Measurements from ENCODE around the gene PCDHB3.
"Not testable (repeated sequence)": the region's sequence is repeated elsewhere in the genome, so short reads cannot be mapped to it uniquely, and the experiment has no call there.

Gene PCDHB3

DNA sequence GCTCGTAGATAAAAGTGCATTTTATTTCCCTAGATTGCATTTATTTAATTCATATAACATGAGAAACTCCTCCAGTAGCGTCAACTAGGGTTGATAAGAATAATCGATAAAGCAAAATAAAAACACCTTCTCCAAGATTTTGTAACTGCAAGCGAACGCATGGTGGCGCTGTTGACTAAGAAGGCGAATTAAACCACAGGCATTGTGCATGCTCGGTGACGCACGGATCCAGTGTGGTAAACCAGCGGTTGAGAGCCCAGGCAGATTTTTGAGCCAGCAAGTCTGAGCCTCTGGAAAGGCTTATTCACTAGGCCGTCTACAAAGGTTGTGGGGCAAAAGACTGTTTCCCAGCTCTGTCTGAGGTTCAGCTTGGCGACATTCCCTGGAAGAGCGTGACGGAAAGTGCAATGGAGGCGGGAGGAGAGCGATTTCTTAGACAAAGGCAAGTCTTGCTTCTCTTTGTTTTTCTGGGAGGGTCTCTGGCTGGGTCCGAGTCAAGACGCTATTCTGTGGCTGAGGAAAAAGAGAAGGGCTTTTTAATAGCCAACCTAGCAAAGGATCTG, at the start of gene PCDHB3:
PCDHB3 (plus strand) TSS at position 231 of the 563 bp plus-strand sequence; CDS start at position 408, 177 bp downstream.
- DNase-seq (ENCODE audit: low read depth in 2 of 2), result peak; percentile 21 to 37

DNA sequence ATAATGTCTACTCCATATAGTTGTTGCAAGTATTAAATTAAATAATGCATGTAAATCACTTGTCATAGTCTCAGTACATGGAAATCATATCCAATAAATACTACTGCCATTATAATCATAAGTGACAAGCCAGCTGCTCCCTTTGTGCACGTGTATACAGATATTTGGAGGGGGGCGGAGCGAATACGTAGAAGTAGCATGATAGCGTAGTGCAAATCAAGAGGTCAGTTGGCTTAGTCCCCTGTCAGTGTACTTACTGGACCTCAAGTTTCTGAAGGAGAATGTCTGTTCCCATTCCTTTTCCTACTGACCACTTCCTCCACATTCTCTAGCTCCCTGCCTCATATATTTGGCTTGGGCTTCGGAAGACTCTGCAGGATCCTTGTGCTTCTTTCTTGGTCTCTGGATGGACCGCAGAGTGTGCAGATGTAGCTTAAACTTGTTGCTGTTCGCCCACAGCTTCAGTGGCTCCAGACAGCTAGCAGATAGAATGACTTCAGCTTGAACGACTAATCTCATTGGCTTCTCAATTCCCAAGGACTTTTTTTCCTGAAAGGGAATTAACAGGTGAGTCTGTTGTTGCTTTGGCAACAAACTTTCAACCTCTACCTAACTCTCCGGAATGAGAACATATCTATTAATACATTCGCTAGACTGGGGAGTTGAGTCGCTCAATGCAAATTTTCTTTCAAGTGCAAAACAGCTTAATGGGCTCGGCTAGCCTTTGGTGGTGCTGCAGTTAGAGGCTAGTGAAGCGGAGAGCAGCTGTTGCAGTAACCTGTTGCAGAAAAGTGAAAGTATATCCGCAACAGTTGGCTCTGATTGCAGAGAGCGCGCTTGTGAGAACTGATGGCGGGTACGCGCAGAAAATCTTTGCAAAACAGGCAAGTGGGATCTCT, 49.4 kb upstream of the PCDHB3 start, which contains the start of gene PCDHB1:
PCDHB1 (plus strand) TSS at position 753 of the 899 bp plus-strand sequence; CDS start at position 850, 97 bp downstream.
- no peak for DNase-seq (ENCODE audit: low read depth in 2 of 2)

- DNase-seq (ENCODE audit: low read depth in 2 of 2), result no peak
These were observed 48.8 kb upstream of the PCDHB3 start for GRCh38 chr5:141051521-141051866.

- DNase-seq (ENCODE audit: low read depth in 2 of 2), result no peak
These were observed 22.4 kb upstream of the PCDHB3 start for GRCh38 chr5:141077826-141078225.

DNA sequence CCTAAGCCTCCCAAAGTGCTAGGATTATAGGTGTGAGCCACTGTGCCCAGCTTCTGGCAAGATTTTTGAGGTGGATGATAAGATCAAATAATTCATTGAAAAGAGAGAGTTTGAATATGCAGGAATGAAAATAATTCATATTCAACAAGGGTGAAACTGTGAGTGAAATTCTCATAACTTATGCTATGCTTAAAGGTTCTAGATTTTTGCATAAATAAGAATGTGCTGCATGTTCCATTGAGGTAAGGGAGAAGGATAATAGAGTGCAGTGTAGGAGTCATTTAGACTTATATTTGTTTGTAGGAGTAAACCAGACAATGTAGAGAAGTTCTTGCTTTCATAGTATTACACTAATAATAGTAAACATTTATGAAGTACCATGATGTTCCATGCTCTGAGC, 18.0 kb upstream of the PCDHB3 start:
- no peak for DNase-seq (ENCODE audit: low read depth in 2 of 2)

- DNase-seq (ENCODE audit: low read depth in 2 of 2), result peak in 1 of 2 donors; percentile 1
These were observed 15.7 kb upstream of the PCDHB3 start for GRCh38 chr5:141084487-141084989.

DNA sequence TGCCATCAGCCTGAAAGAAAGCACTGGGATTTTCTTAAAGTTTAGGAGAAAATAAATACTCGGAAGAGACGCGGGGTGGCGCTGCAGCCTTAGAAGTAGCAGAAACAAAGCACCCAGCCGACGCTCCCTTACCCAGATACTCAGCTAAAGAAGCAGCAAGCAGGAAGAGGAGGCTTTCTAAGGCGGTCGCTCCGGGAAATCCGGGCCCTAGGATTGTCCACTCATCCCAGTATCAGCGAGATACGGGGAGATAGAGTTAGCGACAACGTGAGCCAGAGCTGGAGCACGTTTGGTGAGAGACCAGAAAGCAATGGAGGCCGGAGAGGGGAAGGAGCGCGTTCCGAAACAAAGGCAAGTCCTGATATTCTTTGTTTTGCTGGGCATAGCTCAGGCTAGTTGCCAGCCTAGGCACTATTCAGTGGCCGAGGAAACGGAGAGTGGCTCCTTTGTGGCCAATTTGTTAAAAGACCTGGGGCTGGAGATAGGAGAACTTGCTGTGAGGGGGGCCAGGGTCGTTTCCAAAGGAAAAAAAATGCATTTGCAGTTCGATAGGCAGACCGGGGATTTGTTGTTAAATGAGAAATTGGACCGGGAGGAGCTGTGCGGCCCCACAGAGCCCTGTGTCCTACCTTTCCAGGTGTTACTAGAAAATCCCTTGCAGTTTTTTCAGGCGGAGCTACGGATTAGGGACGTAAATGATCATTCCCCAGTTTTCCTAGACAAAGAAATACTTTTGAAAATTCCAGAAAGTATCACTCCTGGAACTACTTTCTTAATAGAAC, 5.6 kb upstream of the PCDHB3 start, which contains the start of gene PCDHB2:
PCDHB2 (plus strand) TSS at position 135 of the 782 bp plus-strand sequence; CDS start at position 311, 176 bp downstream.
- no peak for DNase-seq (ENCODE audit: low read depth in 2 of 2)

GRCh38 chr5:141095263-141095641, 5.0 kb upstream of the PCDHB3 start:
- no peak for DNase-seq (ENCODE audit: low read depth in 2 of 2)

GRCh38 chr5:141096181-141096580, 4.1 kb upstream of the PCDHB3 start:
- DNase-seq (ENCODE audit: low read depth in 2 of 2), result not testable (repeated sequence)

GRCh38 chr5:141096586-141096985, 3.7 kb upstream of the PCDHB3 start:
- not testable (repeated sequence) for DNase-seq (ENCODE audit: low read depth in 2 of 2)

DNA sequence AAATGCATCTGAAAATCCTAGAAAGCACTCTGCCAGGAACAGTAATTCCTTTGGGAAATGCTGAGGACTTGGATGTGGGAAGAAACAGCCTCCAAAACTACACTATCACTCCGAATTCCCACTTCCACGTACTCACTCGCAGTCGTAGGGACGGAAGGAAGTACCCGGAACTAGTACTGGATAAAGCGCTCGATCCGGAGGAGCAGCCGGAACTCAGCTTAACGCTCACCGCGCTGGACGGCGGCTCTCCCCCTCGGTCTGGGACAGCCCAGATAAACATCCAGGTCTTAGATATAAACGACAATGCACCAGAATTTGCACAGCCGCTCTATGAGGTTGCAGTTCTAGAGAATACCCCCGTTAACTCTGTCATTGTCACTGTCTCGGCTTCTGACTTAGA, 786 bp downstream of the PCDHB3 start:
- DNase-seq (ENCODE audit: low read depth in 2 of 2), result no peak

DNA sequence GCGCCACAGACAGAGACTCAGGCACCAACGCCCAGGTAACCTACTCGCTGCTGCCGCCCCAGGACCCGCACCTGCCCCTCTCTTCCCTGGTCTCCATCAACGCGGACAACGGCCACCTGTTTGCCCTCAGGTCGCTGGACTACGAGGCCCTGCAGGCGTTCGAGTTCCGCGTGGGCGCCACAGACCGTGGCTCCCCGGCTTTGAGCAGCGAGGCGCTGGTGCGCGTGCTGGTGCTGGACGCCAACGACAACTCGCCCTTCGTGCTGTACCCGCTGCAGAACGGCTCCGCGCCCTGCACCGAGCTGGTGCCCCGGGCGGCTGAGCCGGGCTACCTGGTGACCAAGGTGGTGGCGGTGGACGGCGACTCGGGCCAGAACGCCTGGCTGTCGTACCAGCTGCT, 1.8 kb downstream of the PCDHB3 start:
- DNase-seq (ENCODE audit: low read depth in 2 of 2), result not testable (repeated sequence)

- DNase-seq (ENCODE audit: low read depth in 2 of 2), result not testable (repeated sequence)
These were observed 2.2 kb downstream of the PCDHB3 start for GRCh38 chr5:141102471-141102870.

GRCh38 chr5:141105350-141105749, 5.1 kb downstream of the PCDHB3 start:
- no peak for DNase-seq (ENCODE audit: low read depth in 2 of 2)

- DNase-seq (ENCODE audit: low read depth in 2 of 2), result no peak
These were observed 19.0 kb downstream of the PCDHB3 start for GRCh38 chr5:141119250-141119649.

DNA sequence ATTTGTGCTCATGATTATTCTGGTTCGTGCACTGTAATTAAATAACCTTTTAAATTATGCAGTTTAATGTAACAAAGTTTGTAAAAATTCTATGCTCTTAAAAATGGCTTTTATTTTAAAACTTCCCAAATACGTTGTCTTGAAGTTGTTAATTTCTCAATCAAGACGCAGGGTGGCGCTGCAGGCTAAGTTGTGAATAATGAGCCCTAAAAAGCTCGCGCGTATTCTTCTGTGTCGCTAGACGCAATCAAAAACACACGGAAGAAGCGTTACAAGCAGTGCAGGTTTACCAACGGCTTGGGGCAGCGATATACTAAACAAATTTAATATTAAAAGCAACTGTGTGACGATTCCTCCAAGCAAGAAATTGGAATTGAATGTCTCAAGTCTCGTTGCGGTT, 21.3 kb downstream of the PCDHB3 start, which contains the start of gene PCDHB4:
PCDHB4 (plus strand) TSS at position 256 of the 400 bp plus-strand sequence. CDS start 181 bp downstream, outside the sequence.
- no peak for DNase-seq (ENCODE audit: low read depth in 2 of 2)

DNA sequence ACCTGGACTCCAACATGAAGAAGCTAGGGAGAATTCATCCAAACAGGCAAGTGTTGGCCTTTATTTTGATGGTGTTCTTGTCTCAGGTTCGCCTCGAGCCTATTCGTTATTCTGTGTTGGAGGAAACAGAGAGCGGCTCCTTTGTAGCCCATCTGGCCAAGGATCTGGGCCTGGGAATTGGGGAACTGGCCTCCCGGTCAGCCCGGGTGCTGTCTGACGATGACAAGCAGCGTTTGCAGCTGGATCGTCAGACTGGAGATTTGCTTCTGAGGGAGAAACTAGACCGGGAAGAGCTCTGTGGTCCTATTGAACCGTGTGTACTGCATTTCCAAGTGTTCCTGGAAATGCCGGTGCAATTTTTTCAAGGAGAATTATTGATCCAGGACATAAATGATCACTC, 21.7 kb downstream of the PCDHB3 start:
- no peak for DNase-seq (ENCODE audit: low read depth in 2 of 2)

DNA sequence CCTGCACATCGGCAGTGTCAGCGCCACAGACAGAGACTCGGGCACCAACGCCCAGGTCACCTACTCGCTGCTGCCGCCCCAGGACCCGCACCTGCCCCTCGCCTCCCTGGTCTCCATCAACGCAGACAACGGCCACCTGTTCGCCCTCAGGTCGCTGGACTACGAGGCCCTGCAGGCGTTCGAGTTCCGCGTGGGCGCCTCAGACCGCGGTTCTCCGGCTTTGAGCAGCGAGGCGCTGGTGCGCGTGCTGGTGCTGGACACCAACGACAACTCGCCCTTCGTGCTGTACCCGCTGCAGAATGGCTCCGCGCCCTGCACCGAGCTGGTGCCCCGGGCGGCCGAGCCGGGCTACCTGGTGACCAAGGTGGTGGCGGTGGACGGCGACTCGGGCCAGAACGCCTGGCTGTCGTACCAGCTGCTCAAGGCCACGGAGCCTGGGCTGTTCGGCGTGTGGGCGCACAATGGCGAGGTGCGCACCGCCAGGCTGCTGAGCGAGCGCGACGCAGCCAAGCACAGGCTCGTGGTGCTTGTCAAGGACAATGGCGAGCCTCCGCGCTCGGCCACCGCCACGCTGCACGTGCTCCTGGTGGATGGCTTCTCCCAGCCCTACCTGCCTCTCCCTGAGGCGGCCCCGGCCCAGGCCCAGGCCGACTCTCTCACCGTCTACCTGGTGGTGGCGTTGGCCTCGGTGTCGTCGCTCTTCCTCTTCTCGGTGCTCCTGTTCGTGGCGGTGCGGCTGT, 23.3 kb downstream of the PCDHB3 start:
- DNase-seq (ENCODE audit: low read depth in 2 of 2), result not testable (repeated sequence)

GRCh38 chr5:141127305-141127704, 27.0 kb downstream of the PCDHB3 start:
- DNase-seq (ENCODE audit: low read depth in 2 of 2), result no peak

GRCh38 chr5:141135030-141135717, 34.9 kb downstream of the PCDHB3 start, which contains the start of gene PCDHB5:
PCDHB5 (plus strand) TSS chr5:141135206; CDS start chr5:141135435, 229 bp downstream.
- DNase-seq (ENCODE audit: low read depth in 2 of 2), result no peak
